Mammary epithelial cell (primary cell): ENCODE results near the gene RFPL4AL1.

Source experiments
- CTCF ChIP-seq, 2 donors: IDR thresholded peaks in 1 of 2; conservative IDR thresholded peaks in 1 of 2; 2 replicates each; pipeline ENCODE4 v1.5.1; 2011 to 2012; ENCODE audit warnings: inconsistent platforms in 2 of 2, low read length in 2 of 2, mild to moderate bottlenecking in 2 of 2, control low read depth in 1 of 2, low read depth in 1 of 2; ENCODE audit not compliant: insufficient read depth in 1 of 2; ENCODE audit errors: extremely low read depth in 1 of 2
- EZH2 ChIP-seq: IDR thresholded peaks from 2 replicates; pipeline ENCODE4 v1.6.1; 2012; ENCODE audit warnings: low read length, inconsistent platforms, borderline replicate concordance

- TF ChIP-seq CTCF (conservative IDR thresholded peaks at IDR 0.05 in 1 of 2, IDR thresholded peaks at IDR 0.05 in 1 of 2; ENCODE audit: extremely low read depth in 1 of 2, insufficient read depth in 1 of 2, low read depth in 1 of 2, low read length in 2 of 2) (no peak), EZH2 (no peak)
Observed at GRCh38 chr19:55753401-55753800, 15.5 kb upstream of the RFPL4AL1 start.
